HEK293 (cell line): ENCODE data around the gene DNAJC27.

Experiments
- CTCF ChIP-seq: fragments of 450-650 bp; formaldehyde crosslinking; IDR thresholded peaks from 2 replicates; pipeline ENCODE4 v1.5.1; 2016; ENCODE audit warnings: missing biosample characterization, missing genetic modification characterization
- ELK4 ChIP-seq: IDR thresholded peaks from 2 replicates; pipeline ENCODE4 v1.6.1; 2011; ENCODE audit warnings: mild to moderate bottlenecking, low read depth, low read length, borderline replicate concordance
- TCF7L2 ChIP-seq: IDR thresholded peaks from 2 replicates; pipeline ENCODE4 v1.6.1; 2011; ENCODE audit warnings: low read depth, mild to moderate bottlenecking, inconsistent platforms, low read length, moderate library complexity, borderline replicate concordance
- ZNF138 ChIP-seq: fragments of 450-650 bp; formaldehyde crosslinking; IDR thresholded peaks from 2 replicates; pipeline ENCODE4 v1.5.1; 2016; ENCODE audit warnings: missing biosample characterization, missing genetic modification characterization, borderline replicate concordance
- ZNF513 ChIP-seq: fragments of 450-650 bp; IDR thresholded peaks from 2 replicates; pipeline ENCODE4 v1.5.1; 2018; ENCODE audit warnings: missing biosample characterization, missing genetic modification characterization
- TF ChIP-seq, protein P1 (sequence below): fragments of 450-650 bp; formaldehyde crosslinking; IDR thresholded peaks from 2 replicates; pipeline ENCODE4 v1.5.1; 2016; ENCODE audit warnings: missing biosample characterization, missing genetic modification characterization, low read depth
- TF ChIP-seq, protein P2 (sequence below): fragments of 450-650 bp; formaldehyde crosslinking; conservative IDR thresholded peaks from 2 replicates; pipeline ENCODE4 v1.5.1; 2016; ENCODE audit warnings: low read depth, missing biosample characterization, missing genetic modification characterization
- TF ChIP-seq, protein P3 (sequence below): fragments of 450-650 bp; formaldehyde crosslinking; optimal IDR thresholded peaks from 2 replicates; pipeline ENCODE3; 2016; ENCODE audit warnings: missing biosample characterization, mild to moderate bottlenecking, missing genetic modification characterization

DNA sequence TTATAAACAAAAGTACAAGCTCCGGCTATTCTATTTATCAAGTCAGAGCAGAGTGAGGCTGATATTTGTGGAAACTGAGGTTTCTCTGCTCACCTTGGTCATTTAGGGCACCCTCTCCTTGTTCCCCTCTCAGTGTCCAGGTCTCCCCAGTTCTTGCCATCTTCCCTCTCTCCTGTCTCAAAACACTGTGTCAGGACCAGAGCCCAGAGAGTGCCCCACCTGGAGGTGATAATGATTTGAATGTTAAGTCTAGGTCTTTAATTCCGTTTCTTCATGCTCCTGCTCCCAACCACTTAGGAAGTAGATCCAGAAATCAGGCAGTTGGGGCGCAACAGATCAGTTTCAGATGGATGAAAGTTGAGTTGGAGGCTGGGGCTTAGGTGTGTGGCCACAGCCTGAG lies 42.5 kb downstream of the DNAJC27 start:
- TF ChIP-seq CTCF (tag by site-specific recombination) (no peak), ELK4 (no peak), TCF7L2 (no peak), ZNF138 (tag by site-specific recombination) (no peak), ZNF513 (no peak)
- TF ChIP-seq, protein P1, sequence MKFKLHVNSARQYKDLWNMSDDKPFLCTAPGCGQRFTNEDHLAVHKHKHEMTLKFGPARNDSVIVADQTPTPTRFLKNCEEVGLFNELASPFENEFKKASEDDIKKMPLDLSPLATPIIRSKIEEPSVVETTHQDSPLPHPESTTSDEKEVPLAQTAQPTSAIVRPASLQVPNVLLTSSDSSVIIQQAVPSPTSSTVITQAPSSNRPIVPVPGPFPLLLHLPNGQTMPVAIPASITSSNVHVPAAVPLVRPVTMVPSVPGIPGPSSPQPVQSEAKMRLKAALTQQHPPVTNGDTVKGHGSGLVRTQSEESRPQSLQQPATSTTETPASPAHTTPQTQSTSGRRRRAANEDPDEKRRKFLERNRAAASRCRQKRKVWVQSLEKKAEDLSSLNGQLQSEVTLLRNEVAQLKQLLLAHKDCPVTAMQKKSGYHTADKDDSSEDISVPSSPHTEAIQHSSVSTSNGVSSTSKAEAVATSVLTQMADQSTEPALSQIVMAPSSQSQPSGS: no peak
- TF ChIP-seq, protein P2, sequence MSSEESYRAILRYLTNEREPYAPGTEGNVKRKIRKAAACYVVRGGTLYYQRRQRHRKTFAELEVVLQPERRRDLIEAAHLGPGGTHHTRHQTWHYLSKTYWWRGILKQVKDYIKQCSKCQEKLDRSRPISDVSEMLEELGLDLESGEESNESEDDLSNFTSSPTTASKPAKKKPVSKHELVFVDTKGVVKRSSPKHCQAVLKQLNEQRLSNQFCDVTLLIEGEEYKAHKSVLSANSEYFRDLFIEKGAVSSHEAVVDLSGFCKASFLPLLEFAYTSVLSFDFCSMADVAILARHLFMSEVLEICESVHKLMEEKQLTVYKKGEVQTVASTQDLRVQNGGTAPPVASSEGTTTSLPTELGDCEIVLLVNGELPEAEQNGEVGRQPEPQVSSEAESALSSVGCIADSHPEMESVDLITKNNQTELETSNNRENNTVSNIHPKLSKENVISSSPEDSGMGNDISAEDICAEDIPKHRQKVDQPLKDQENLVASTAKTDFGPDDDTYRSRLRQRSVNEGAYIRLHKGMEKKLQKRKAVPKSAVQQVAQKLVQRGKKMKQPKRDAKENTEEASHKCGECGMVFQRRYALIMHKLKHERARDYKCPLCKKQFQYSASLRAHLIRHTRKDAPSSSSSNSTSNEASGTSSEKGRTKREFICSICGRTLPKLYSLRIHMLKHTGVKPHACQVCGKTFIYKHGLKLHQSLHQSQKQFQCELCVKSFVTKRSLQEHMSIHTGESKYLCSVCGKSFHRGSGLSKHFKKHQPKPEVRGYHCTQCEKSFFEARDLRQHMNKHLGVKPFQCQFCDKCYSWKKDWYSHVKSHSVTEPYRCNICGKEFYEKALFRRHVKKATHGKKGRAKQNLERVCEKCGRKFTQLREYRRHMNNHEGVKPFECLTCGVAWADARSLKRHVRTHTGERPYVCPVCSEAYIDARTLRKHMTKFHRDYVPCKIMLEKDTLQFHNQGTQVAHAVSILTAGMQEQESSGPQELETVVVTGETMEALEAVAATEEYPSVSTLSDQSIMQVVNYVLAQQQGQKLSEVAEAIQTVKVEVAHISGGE (tag by site-specific recombination): no peak
- TF ChIP-seq, protein P3, sequence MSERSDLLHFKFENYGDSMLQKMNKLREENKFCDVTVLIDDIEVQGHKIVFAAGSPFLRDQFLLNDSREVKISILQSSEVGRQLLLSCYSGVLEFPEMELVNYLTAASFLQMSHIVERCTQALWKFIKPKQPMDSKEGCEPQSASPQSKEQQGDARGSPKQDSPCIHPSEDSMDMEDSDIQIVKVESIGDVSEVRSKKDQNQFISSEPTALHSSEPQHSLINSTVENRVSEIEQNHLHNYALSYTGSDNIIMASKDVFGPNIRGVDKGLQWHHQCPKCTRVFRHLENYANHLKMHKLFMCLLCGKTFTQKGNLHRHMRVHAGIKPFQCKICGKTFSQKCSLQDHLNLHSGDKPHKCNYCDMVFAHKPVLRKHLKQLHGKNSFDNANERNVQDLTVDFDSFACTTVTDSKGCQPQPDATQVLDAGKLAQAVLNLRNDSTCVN (tag by site-specific recombination): no peak
